Measurements from ENCODE around the gene RAB28.

DNA sequence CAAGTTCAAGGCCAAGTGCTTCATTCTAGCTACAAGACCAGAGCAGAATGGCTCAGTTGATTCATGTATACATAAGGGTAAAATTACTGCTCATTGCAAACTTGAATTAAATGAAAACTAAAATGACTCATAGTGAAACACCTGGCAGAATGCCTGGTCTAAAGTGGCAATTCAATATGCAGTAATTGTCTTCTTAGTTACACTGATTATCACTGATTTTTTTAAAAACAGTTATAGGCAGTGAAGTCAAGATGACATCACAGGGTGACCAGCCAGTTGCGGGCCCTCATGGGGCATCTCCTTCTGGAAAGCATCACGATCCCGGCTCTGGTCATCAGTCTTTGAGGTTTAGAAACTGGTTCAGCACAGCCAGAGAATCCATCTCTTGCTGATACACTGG lies 154.2 kb downstream of the RAB28 start:
- no peak for TF ChIP-seq EZH2 (IDR thresholded peaks at IDR 0.05; ENCODE audit: low read depth, unreplicated experiment)
- TF ChIP-seq, protein P1, sequence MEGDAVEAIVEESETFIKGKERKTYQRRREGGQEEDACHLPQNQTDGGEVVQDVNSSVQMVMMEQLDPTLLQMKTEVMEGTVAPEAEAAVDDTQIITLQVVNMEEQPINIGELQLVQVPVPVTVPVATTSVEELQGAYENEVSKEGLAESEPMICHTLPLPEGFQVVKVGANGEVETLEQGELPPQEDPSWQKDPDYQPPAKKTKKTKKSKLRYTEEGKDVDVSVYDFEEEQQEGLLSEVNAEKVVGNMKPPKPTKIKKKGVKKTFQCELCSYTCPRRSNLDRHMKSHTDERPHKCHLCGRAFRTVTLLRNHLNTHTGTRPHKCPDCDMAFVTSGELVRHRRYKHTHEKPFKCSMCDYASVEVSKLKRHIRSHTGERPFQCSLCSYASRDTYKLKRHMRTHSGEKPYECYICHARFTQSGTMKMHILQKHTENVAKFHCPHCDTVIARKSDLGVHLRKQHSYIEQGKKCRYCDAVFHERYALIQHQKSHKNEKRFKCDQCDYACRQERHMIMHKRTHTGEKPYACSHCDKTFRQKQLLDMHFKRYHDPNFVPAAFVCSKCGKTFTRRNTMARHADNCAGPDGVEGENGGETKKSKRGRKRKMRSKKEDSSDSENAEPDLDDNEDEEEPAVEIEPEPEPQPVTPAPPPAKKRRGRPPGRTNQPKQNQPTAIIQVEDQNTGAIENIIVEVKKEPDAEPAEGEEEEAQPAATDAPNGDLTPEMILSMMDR (conservative IDR thresholded peaks at IDR 0.05; ENCODE audit: low read depth in 2 of 2) = no peak
- no peak for TF ChIP-seq REST (IDR thresholded peaks at IDR 0.05; ENCODE audit: unreplicated experiment)
- no peak for TF ChIP-seq CREB1 (CRISPR knock-in tag; IDR thresholded peaks at IDR 0.05; ENCODE audit: low read depth)
- TF ChIP-seq POLR2AphosphoS5 (IDR thresholded peaks at IDR 0.05; ENCODE audit: low read depth) = no peak
- TF ChIP-seq, protein P2, sequence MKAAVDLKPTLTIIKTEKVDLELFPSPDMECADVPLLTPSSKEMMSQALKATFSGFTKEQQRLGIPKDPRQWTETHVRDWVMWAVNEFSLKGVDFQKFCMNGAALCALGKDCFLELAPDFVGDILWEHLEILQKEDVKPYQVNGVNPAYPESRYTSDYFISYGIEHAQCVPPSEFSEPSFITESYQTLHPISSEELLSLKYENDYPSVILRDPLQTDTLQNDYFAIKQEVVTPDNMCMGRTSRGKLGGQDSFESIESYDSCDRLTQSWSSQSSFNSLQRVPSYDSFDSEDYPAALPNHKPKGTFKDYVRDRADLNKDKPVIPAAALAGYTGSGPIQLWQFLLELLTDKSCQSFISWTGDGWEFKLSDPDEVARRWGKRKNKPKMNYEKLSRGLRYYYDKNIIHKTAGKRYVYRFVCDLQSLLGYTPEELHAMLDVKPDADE (IDR thresholded peaks at IDR 0.05) = no peak
